BJ (cell line): ENCODE results near the gene ELAC1. TPM values are rescaled to one million over a fixed set of nuclear protein-coding genes. Genes with fewer than 3 reads are reported as not detected.
A peak's percentile ranks its signal among the peaks of the same experiment; 100 is the strongest.

ENCODE experiments used
- CTCF ChIA-PET: fragments of 350-600 bp; formaldehyde crosslinking; extraction: SDS; loops from one replicate; lab custom pipeline; 2021; ENCODE audit warnings: antibody characterized with exemption, inconsistent platforms; lab: Yijun Ruan, JAX
- POLR2A ChIA-PET: fragments of 300-600 bp; sonication (Branson Sonifier 250); formaldehyde crosslinking; extraction: SDS; loops from one replicate; lab custom pipeline; 2021; ENCODE audit warnings: antibody characterized with exemption; lab: Charles Lee
- DNase-seq: peaks from one replicate; pipeline ENCODE4 v3.0.0-alpha.2; 2011; ENCODE audit warnings: low read depth
- H3K27me3 ChIP-seq: 2 replicates; pipeline ENCODE4 v1.6.0; 2011; ENCODE audit warnings: low read length; ENCODE audit not compliant: control insufficient read depth, insufficient read depth
- H3K36me3 ChIP-seq: 2 replicates; pipeline ENCODE4 v1.5.1; 2011; ENCODE audit warnings: low read length; ENCODE audit not compliant: control insufficient read depth, insufficient read depth
- H3K4me3 ChIP-seq: 2 replicates; pipeline ENCODE4 v1.5.1; 2011; ENCODE audit warnings: low read depth, mild to moderate bottlenecking, control low read depth, low read length
- CTCF ChIP-seq: IDR thresholded peaks from 2 replicates; pipeline ENCODE4 v1.5.1; 2011; ENCODE audit warnings: low read depth, mild to moderate bottlenecking, control low read depth, inconsistent platforms, low read length, moderate library complexity; ENCODE audit not compliant: insufficient read depth
- polyA plus RNA-seq: library from polyadenylated mRNA; depleted of rRNA; stranded (reverse); fragments of >200 nt; gene quantifications from 2 replicates; pipeline ENCODE4 v1.2.3, GENCODE V29; 2011

The ELAC1 gene
- polyA plus RNA-seq, 1 experiment: 4.4 TPM

GRCh38 chr18:50986360-50987087 is 18.7 kb downstream of the ELAC1 start:
- DNase-seq: peak; percentile 60
- ChIA-PET CTCF (interaction anchor here (0.7 to 3.2 kb wide), 4 partner anchors 23 to 108 kb away, joined by 3 to 12 read pairs (median 3); no protein-coding TSS in a partner anchor), POLR2A (interaction anchor here (0.8 kb wide), 1 partner anchor 9 kb away, joined by 11 read pairs; no protein-coding TSS in a partner anchor)
- no peaks in the 10 kb centered on the region for H3K27me3 ChIP-seq
- 0 out of 2 replicates have a peak, but pooled peaks cover 1% of the 10 kb centered on the region for H3K36me3 ChIP-seq
- no peak overlapping the region for H3K4me3 ChIP-seq
- peak; percentile 11; the same call in 1 of the 2 replicates for TF ChIP-seq CTCF

GRCh38 chr18:50987261-50987660 is 19.4 kb downstream of the ELAC1 start:
- ChIA-PET POLR2A (interaction anchor here (0.8 kb wide), 1 partner anchor 9 kb away, joined by 11 read pairs; no protein-coding TSS in a partner anchor), CTCF (interaction anchor here (0.6 to 3.2 kb wide), 4 partner anchors 22 to 1691 kb away, joined by 3 to 12 read pairs (median 3); no protein-coding TSS in a partner anchor)
- no peak for TF ChIP-seq CTCF
- H3K36me3 ChIP-seq: 0 out of 2 replicates have a peak, but pooled peaks cover 1% of the 10 kb centered on the region
- no peaks in the 10 kb centered on the region for H3K27me3 ChIP-seq
- DNase-seq: no peak
- H3K4me3 ChIP-seq: no peak overlapping the region

GRCh38 chr18:50989711-50990110 is 21.9 kb downstream of the ELAC1 start:
- DNase-seq: no peak
- Histone ChIP-seq H3K36me3 (0 out of 2 replicates have a peak, but pooled peaks cover under 1% of the 10 kb centered on the region), H3K27me3 (no peaks in the 10 kb centered on the region), H3K4me3 (no peak overlapping the region)
- ChIA-PET CTCF (interaction anchor here (1.0 to 3.2 kb wide), 2 partner anchors 19 to 62 kb away, joined by 4 to 12 read pairs; no protein-coding TSS in a partner anchor), POLR2A (no interaction called here)
- no peak for TF ChIP-seq CTCF

DNA sequence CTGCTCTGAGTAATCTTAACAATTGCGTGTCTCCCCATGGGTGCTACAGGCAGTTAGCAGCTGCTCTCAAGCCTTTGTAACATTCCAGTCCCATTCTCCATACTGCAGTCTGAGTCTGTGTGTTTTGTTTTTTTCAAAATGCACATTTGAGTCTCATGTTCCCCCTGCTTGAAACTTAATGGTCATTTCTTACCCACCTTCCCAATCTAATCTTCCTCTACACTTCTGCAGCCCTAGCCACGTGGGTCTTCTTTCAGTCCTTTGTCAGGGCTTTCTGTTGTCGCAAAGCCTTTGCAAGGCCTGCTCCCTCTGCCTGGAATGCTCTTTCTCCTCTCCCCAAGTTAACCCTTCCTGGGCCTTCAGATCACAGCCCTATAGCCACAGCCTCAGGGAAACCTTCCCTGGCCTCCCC is 24.5 kb downstream of the ELAC1 start:
- ChIA-PET POLR2A (no interaction called here), CTCF (no interaction called here)

More for the DNA sequence above, 24.5 kb downstream of the ELAC1 start:
- H3K4me3 ChIP-seq: no peak overlapping the region
- TF ChIP-seq CTCF: no peak
- DNase-seq: no peak
- H3K27me3 ChIP-seq: no peaks in the 10 kb centered on the region
- no peaks in the 10 kb centered on the region for H3K36me3 ChIP-seq
